ENCODE results near the gene KCP. TPM values are rescaled to one million over a fixed set of nuclear protein-coding genes. Genes with fewer than 3 reads are reported as not detected.

Gene KCP
- total and polyA plus RNA-seq, 2 of the 13 experiments (the other 11 are each of a cell fraction or from before 2014, with no cell fraction given): 0.37 to 1.0 TPM

- no peak for TF ChIP-seq TBL1XR1 (IDR thresholded peaks at IDR 0.05; ENCODE audit: borderline replicate concordance, low read length, partially characterized antibody)
- no peak for TF ChIP-seq ZIK1 (CRISPR knock-in tag; IDR thresholded peaks at IDR 0.05; ENCODE audit: borderline replicate concordance, low read depth)
- no peak for TF ChIP-seq ETV6 (CRISPR knock-in tag; conservative IDR thresholded peaks at IDR 0.05)
- no peak for TF ChIP-seq ZNF17 (CRISPR knock-in tag; IDR thresholded peaks at IDR 0.05)
- no peak for TF ChIP-seq KLF13 (CRISPR knock-in tag; IDR thresholded peaks at IDR 0.05)
- TF ChIP-seq E2F1 (CRISPR knock-in tag; IDR thresholded peaks at IDR 0.05): no peak
- 0 out of 2 replicates have a peak, but pooled peaks have one; percentile 29 for TF ChIP-seq KMT2B (CRISPR knock-in tag; IDR thresholded peaks at IDR 0.05)
- TF ChIP-seq ZNF331 (CRISPR knock-in tag; IDR thresholded peaks at IDR 0.05): peak; percentile 30; the same call in 1 of the 2 replicates
- no peak for TF ChIP-seq BRF2 (CRISPR knock-in tag; IDR thresholded peaks at IDR 0.05)
- peak; percentile 85 for TF ChIP-seq ZNF687 (CRISPR knock-in tag; IDR thresholded peaks at IDR 0.05)
- TF ChIP-seq ZNF337 (CRISPR knock-in tag; IDR thresholded peaks at IDR 0.05; ENCODE audit: borderline replicate concordance, low read depth): no peak
- no peak for TF ChIP-seq ZNF280B (CRISPR knock-in tag; IDR thresholded peaks at IDR 0.05; ENCODE audit: borderline replicate concordance)
- no peak for TF ChIP-seq ISX (CRISPR knock-in tag; conservative IDR thresholded peaks at IDR 0.05)
- no peak for TF ChIP-seq NAIF1 (CRISPR knock-in tag; IDR thresholded peaks at IDR 0.05; ENCODE audit: borderline replicate concordance)
- 0 out of 2 replicates have a peak, but pooled peaks have one; percentile 34 for TF ChIP-seq ZBTB46 (CRISPR knock-in tag; IDR thresholded peaks at IDR 0.05; ENCODE audit: borderline replicate concordance)
- no peak for TF ChIP-seq EP300 (IDR thresholded peaks at IDR 0.05; ENCODE audit: low read depth in 2 of 2, low read length in 2 of 2)
- no peak for TF ChIP-seq EP300 (CRISPR knock-in tag; IDR thresholded peaks at IDR 0.05; ENCODE audit: borderline replicate concordance)
- TF ChIP-seq ZNF776 (CRISPR knock-in tag; IDR thresholded peaks at IDR 0.05): no peak
- TF ChIP-seq SNRNP70 (IDR thresholded peaks at IDR 0.05; ENCODE audit: low read depth, low read length): no peak
These were observed 47.7 kb downstream of the KCP start, which contains the start of gene ATP6V1F (continued) for GRCh38 chr7:128862571-128863432.
